Liver (tissue), 9 donors: Measurements from ENCODE around the gene GLB1L2. TPM values are rescaled to one million over a fixed set of nuclear protein-coding genes. Genes with fewer than 3 reads are reported as not detected.

Source experiments
- DNase-seq: peaks from one replicate; pipeline ENCODE4 v3.0.0-alpha.2; 2017; ENCODE audit warnings: low spot score
- H3K27ac ChIP-seq, 2 donors: one replicate each; pipeline ENCODE4 v1.7.0; 2013; ENCODE audit warnings: inconsistent platforms in 2 of 2, low read length in 2 of 2, control low read depth in 1 of 2, low read depth in 1 of 2, mild to moderate bottlenecking in 1 of 2
- H3K27me3 ChIP-seq, 4 donors: one replicate each; pipeline versions ENCODE4 v1.6.1 to v1.7.0; 2013; ENCODE audit warnings: low read length in 3 of 4, inconsistent platforms in 1 of 4, mild to moderate bottlenecking in 1 of 4, moderate library complexity in 1 of 4; ENCODE audit not compliant: control insufficient read depth in 4 of 4, insufficient read depth in 4 of 4
- H3K36me3 ChIP-seq, 4 donors: one replicate each; pipeline versions ENCODE4 v1.6.1 to v1.7.0; 2013; ENCODE audit warnings: low read length in 3 of 4, mild to moderate bottlenecking in 3 of 4, low read depth in 1 of 4, moderate library complexity in 1 of 4; ENCODE audit not compliant: control insufficient read depth in 4 of 4, insufficient read depth in 3 of 4
- H3K4me1 ChIP-seq, 4 donors: one replicate each; pipeline versions ENCODE4 v1.6.1 to v1.7.0; 2013; ENCODE audit warnings: low read length in 3 of 4, mild to moderate bottlenecking in 3 of 4, moderate library complexity in 1 of 4; ENCODE audit not compliant: control insufficient read depth in 4 of 4, insufficient read depth in 4 of 4
- H3K4me3 ChIP-seq, 3 donors: one replicate each; pipeline versions ENCODE4 v1.6.1 to v1.7.0; 2013; ENCODE audit warnings: low read length in 3 of 3, control low read depth in 1 of 3, low read depth in 1 of 3, mild to moderate bottlenecking in 1 of 3
- H3K9ac ChIP-seq, 2 donors: one replicate each; pipeline ENCODE4 v1.7.0; 2013; ENCODE audit warnings: low read length in 2 of 2, mild to moderate bottlenecking in 2 of 2, moderate library complexity in 2 of 2, control low read depth in 1 of 2, low read depth in 1 of 2
- H3K9me3 ChIP-seq, 4 donors: one replicate each; pipeline versions ENCODE4 v1.6.1 to v1.7.0; 2013; ENCODE audit warnings: low read length in 3 of 4; ENCODE audit not compliant: control insufficient read depth in 4 of 4
- FOXA1 ChIP-seq: IDR thresholded peaks from 2 replicates; pipeline ENCODE4 v1.6.1; 2016; ENCODE audit warnings: antibody characterized with exemption
- FOXA2 ChIP-seq: IDR thresholded peaks from 2 replicates; pipeline ENCODE4 v1.6.1; 2016; ENCODE audit warnings: antibody characterized with exemption
- GABPA ChIP-seq, 2 donors: IDR thresholded peaks in 1 of 2; conservative IDR thresholded peaks in 1 of 2; 2 replicates each; pipeline ENCODE4 v1.6.1; 2016; ENCODE audit warnings: antibody characterized with exemption in 2 of 2, mild to moderate bottlenecking in 1 of 2, moderate library complexity in 1 of 2
- HNF4A ChIP-seq, 2 donors: conservative IDR thresholded peaks; 2 replicates each; pipeline ENCODE4 v1.6.1; 2016; ENCODE audit warnings: antibody characterized with exemption in 2 of 2, mild to moderate bottlenecking in 2 of 2
- HNF4G ChIP-seq: IDR thresholded peaks from 2 replicates; pipeline ENCODE4 v1.6.1; 2016; ENCODE audit warnings: antibody characterized with exemption
- JUND ChIP-seq, 2 donors: IDR thresholded peaks; 2 replicates each; pipeline ENCODE4 v1.6.1; 2016; ENCODE audit warnings: antibody characterized with exemption in 2 of 2
- NR2F2 ChIP-seq: IDR thresholded peaks from 2 replicates; pipeline ENCODE4 v1.6.1; 2016; ENCODE audit warnings: antibody characterized with exemption
- TAF1 ChIP-seq: conservative IDR thresholded peaks from 2 replicates; pipeline ENCODE4 v1.6.1; 2016; ENCODE audit warnings: antibody characterized with exemption, mild to moderate bottlenecking
- YY1 ChIP-seq: IDR thresholded peaks from 2 replicates; pipeline ENCODE4 v1.6.1; 2016; ENCODE audit warnings: antibody characterized with exemption, mild to moderate bottlenecking
- WGBS: extraction: QIAGEN DNeasy Blood & Tissue Kit; methylation state at CpG from one replicate; pipeline ENCODE4 v1.1.7; 2013; 5-methylcytosine and 5-hydroxymethylcytosine counted together
- polyA plus RNA-seq, 2 donors: library from polyadenylated mRNA; stranded (reverse) in 1 of 2; unstranded in 1 of 2; fragments of 200-250 nt in 1 of 2; fragments of >200 nt in 1 of 2; fragmentation: Nextera tagmentation in 1 of 2; extraction: Ambion mirVana in 1 of 2; gene quantifications; one replicate each; pipeline versions ENCODE4 v1.2.1 to v1.2.3, GENCODE V29; 2013 to 2015
- total RNA-seq, 2 donors: library from RNA; depleted of rRNA; stranded (reverse); fragments of >200 nt; gene quantifications; one replicate each; pipeline ENCODE4 v1.2.3, GENCODE V29; 2014
- TF ChIP-seq, protein P1 (sequence below): IDR thresholded peaks from 2 replicates; pipeline ENCODE4 v1.6.1; 2016; ENCODE audit warnings: antibody characterized with exemption
- TF ChIP-seq, protein P2 (sequence below): fragments of 150-350 bp; IDR thresholded peaks from 2 replicates; pipeline ENCODE4 v1.5.1; 2017; ENCODE audit warnings: improper control_type of control experiment, low read depth, low read length; ENCODE audit not compliant: missing input control
- TF ChIP-seq, protein P3 (sequence below): IDR thresholded peaks from 2 replicates; pipeline ENCODE4 v1.6.1; 2016; ENCODE audit warnings: antibody characterized with exemption, mild to moderate bottlenecking
- TF ChIP-seq, protein P4 (sequence below): IDR thresholded peaks from 2 replicates; pipeline ENCODE4 v1.6.1; 2016; ENCODE audit warnings: antibody characterized with exemption
- donor health status: healthy.
- donor health status: healthy.
- donor health status: healthy.
- donor health status: healthy.
- donor health status: healthy.

GLB1L2 gene
- total and polyA plus RNA-seq, 4 donors = 0.23 to 0.50 (median 0.42) TPM

DNA sequence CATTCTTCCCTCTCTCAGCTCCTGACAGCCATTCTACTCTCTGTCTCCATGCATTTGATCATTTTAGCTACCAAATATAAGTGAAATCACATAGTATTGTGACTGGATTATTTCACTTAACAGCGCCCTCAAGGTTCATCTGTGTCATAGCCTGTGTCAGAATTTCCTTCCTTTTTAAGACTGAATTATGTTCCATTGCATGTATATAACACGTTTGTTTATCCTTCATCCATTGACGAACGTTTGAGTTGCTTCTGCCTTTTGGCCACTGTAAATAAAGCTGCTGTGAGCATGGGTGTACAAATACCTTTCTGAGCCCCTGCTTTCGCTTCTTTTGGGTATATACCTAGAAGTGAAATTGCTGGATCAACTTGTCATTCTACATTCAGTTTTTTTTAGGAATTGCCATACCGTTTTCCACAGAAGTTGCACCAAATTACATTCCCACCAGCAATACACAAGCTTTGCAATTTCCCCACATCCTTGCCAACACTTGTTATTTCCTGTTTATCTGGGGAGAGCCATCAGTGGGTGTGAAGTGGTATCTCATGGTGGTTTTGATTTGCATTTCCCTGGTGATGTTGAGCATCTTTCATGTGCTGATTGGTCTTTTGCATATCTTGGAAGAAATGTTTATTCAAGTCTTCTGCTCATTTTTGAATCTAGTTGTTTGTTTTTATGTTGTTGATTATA is 17.5 kb downstream of the GLB1L2 start (continued):
- TF ChIP-seq, protein P1, sequence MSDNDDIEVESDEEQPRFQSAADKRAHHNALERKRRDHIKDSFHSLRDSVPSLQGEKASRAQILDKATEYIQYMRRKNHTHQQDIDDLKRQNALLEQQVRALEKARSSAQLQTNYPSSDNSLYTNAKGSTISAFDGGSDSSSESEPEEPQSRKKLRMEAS = no peak

DNA sequence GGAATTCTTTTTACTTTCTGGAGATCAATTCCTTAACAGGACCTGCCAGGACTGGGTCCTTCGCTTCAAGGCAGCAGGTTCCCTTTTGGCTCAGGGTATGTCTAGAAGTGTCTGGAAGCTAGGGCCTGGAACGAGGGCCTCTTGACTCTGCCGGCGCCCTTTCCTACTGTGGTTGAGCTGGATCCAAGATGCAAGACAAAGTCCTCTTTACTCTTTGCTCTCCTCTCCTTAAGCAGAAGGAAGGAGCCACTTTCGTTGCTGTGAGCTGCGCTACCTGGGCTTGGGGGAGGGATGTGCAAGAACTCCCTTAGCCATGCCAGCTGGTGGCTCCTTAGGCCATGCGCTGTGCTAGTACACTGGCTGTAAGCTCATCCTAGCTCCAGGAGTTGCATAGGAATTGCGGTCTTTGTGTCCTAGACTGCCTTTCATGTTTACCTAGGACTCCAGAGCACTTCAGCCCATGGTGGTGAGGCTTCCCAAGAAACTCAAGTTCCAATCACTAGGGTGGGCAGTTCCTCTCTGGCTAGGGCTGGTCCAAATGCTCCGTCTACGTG is 18.1 kb downstream of the GLB1L2 start:
- no peaks in the 10 kb centered on the region for H3K27me3 ChIP-seq
- H3K36me3 ChIP-seq = no peaks in the 10 kb centered on the region
- H3K4me3 ChIP-seq = no peak overlapping the region
- H3K9me3 ChIP-seq = no peaks in the 10 kb centered on the region
- H3K9ac ChIP-seq = no peak overlapping the region
- DNase-seq = no peak
- no peaks in the 10 kb centered on the region for H3K4me1 ChIP-seq
- WGBS = 86% methylated on average over 10 of the region's 10 CpGs
- no peak overlapping the region for H3K27ac ChIP-seq
- TF ChIP-seq TAF1 (no peak), NR2F2 (no peak), GABPA (IDR thresholded peaks at IDR 0.05 in 1 of 2, conservative IDR thresholded peaks at IDR 0.05 in 1 of 2) (no peak), HNF4G (no peak), JUND (IDR thresholded peaks at IDR 0.05) (no peak), HNF4A (conservative IDR thresholded peaks at IDR 0.05) (no peak), FOXA1 (no peak), YY1 (no peak), FOXA2 (no peak)
- TF ChIP-seq, protein P2, sequence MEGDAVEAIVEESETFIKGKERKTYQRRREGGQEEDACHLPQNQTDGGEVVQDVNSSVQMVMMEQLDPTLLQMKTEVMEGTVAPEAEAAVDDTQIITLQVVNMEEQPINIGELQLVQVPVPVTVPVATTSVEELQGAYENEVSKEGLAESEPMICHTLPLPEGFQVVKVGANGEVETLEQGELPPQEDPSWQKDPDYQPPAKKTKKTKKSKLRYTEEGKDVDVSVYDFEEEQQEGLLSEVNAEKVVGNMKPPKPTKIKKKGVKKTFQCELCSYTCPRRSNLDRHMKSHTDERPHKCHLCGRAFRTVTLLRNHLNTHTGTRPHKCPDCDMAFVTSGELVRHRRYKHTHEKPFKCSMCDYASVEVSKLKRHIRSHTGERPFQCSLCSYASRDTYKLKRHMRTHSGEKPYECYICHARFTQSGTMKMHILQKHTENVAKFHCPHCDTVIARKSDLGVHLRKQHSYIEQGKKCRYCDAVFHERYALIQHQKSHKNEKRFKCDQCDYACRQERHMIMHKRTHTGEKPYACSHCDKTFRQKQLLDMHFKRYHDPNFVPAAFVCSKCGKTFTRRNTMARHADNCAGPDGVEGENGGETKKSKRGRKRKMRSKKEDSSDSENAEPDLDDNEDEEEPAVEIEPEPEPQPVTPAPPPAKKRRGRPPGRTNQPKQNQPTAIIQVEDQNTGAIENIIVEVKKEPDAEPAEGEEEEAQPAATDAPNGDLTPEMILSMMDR = no peak
- TF ChIP-seq, protein P1 = no peak
- TF ChIP-seq, protein P3, sequence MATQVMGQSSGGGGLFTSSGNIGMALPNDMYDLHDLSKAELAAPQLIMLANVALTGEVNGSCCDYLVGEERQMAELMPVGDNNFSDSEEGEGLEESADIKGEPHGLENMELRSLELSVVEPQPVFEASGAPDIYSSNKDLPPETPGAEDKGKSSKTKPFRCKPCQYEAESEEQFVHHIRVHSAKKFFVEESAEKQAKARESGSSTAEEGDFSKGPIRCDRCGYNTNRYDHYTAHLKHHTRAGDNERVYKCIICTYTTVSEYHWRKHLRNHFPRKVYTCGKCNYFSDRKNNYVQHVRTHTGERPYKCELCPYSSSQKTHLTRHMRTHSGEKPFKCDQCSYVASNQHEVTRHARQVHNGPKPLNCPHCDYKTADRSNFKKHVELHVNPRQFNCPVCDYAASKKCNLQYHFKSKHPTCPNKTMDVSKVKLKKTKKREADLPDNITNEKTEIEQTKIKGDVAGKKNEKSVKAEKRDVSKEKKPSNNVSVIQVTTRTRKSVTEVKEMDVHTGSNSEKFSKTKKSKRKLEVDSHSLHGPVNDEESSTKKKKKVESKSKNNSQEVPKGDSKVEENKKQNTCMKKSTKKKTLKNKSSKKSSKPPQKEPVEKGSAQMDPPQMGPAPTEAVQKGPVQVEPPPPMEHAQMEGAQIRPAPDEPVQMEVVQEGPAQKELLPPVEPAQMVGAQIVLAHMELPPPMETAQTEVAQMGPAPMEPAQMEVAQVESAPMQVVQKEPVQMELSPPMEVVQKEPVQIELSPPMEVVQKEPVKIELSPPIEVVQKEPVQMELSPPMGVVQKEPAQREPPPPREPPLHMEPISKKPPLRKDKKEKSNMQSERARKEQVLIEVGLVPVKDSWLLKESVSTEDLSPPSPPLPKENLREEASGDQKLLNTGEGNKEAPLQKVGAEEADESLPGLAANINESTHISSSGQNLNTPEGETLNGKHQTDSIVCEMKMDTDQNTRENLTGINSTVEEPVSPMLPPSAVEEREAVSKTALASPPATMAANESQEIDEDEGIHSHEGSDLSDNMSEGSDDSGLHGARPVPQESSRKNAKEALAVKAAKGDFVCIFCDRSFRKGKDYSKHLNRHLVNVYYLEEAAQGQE = no peak
- TF ChIP-seq, protein P4, sequence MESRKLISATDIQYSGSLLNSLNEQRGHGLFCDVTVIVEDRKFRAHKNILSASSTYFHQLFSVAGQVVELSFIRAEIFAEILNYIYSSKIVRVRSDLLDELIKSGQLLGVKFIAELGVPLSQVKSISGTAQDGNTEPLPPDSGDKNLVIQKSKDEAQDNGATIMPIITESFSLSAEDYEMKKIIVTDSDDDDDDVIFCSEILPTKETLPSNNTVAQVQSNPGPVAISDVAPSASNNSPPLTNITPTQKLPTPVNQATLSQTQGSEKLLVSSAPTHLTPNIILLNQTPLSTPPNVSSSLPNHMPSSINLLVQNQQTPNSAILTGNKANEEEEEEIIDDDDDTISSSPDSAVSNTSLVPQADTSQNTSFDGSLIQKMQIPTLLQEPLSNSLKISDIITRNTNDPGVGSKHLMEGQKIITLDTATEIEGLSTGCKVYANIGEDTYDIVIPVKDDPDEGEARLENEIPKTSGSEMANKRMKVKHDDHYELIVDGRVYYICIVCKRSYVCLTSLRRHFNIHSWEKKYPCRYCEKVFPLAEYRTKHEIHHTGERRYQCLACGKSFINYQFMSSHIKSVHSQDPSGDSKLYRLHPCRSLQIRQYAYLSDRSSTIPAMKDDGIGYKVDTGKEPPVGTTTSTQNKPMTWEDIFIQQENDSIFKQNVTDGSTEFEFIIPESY = no peak
